HEK293T (cell line): Measurements from ENCODE around the gene PSMC3IP.

ENCODE experiments used
- CTCF ChIA-PET: fragments of 350-600 bp; formaldehyde crosslinking; extraction: SDS; loops from one replicate; lab custom pipeline; 2021; ENCODE audit warnings: antibody characterized with exemption, inconsistent platforms; lab: Yijun Ruan, JAX
- POLR2A ChIA-PET: fragments of 350-600 bp; formaldehyde crosslinking; extraction: SDS; loops from one replicate; lab custom pipeline; 2020; ENCODE audit warnings: antibody characterized with exemption, inconsistent platforms; lab: Yijun Ruan, JAX
- DNase-seq: peaks from one replicate; pipeline ENCODE4 v3.0.0; 2012; ENCODE audit warnings: mixed read lengths; ENCODE audit errors: extremely low spot score
- ARNT ChIP-seq: fragments of 450-650 bp; IDR thresholded peaks from 2 replicates; pipeline ENCODE4 v1.6.1; 2017; ENCODE audit warnings: mild to moderate bottlenecking
- BHLHE40 ChIP-seq: fragments of 450-650 bp; IDR thresholded peaks from 2 replicates; pipeline ENCODE4 v1.6.1; 2016; ENCODE audit warnings: mild to moderate bottlenecking, moderate library complexity, borderline replicate concordance
- CTBP1 ChIP-seq: fragments of 450-650 bp; IDR thresholded peaks from 2 replicates; pipeline ENCODE4 v1.6.1; 2016; ENCODE audit warnings: borderline replicate concordance
- ELF4 ChIP-seq: fragments of 450-650 bp; IDR thresholded peaks from 2 replicates; pipeline ENCODE4 v1.6.1; 2017; ENCODE audit warnings: antibody characterized with exemption
- FOXA1 ChIP-seq: fragments of 450-650 bp; IDR thresholded peaks from 2 replicates; pipeline ENCODE4 v1.6.1; 2016; ENCODE audit warnings: mild to moderate bottlenecking
- FOXK2 ChIP-seq: fragments of 450-650 bp; IDR thresholded peaks from 2 replicates; pipeline ENCODE4 v1.6.1; 2016; ENCODE audit warnings: mild to moderate bottlenecking
- FOXM1 ChIP-seq: fragments of 450-650 bp; IDR thresholded peaks from 2 replicates; pipeline ENCODE4 v1.6.1; 2017; ENCODE audit warnings: mild to moderate bottlenecking, borderline replicate concordance
- HDGF ChIP-seq: fragments of 450-650 bp; IDR thresholded peaks from 2 replicates; pipeline ENCODE4 v1.6.1; 2017; ENCODE audit warnings: antibody characterized with exemption, borderline replicate concordance
- L3MBTL2 ChIP-seq: fragments of 450-650 bp; conservative IDR thresholded peaks from 2 replicates; pipeline ENCODE4 v1.6.1; 2016; ENCODE audit warnings: mild to moderate bottlenecking
- LEF1 ChIP-seq: fragments of 450-650 bp; IDR thresholded peaks from 2 replicates; pipeline ENCODE4 v1.6.1; 2017; ENCODE audit warnings: mild to moderate bottlenecking, borderline replicate concordance
- NFRKB ChIP-seq: fragments of 450-650 bp; IDR thresholded peaks from 2 replicates; pipeline ENCODE4 v1.6.1; 2016; ENCODE audit warnings: mild to moderate bottlenecking, moderate library complexity
- PKNOX1 ChIP-seq: fragments of 450-650 bp; IDR thresholded peaks from 2 replicates; pipeline ENCODE4 v1.6.1; 2016
- SP1 ChIP-seq: fragments of 450-650 bp; IDR thresholded peaks from 2 replicates; pipeline ENCODE4 v1.6.1; 2017
- SUZ12 ChIP-seq: fragments of 450-650 bp; IDR thresholded peaks from 2 replicates; pipeline ENCODE4 v1.6.1; 2016; ENCODE audit warnings: mild to moderate bottlenecking
- TARDBP ChIP-seq: fragments of 450-650 bp; IDR thresholded peaks from 2 replicates; pipeline ENCODE4 v1.6.1; 2016
- ZNF384 ChIP-seq: fragments of 450-650 bp; IDR thresholded peaks from 2 replicates; pipeline ENCODE4 v1.6.1; 2016

The PSMC3IP gene

GRCh38 chr17:42566883-42567573 is 10.5 kb downstream of the PSMC3IP start, which contains the start of gene MLX:
TSS of gene MLX (plus strand) at chr17:42567100. CDS start at chr17:42567125, 25 bp downstream.
- no peak for TF ChIP-seq LEF1
- TF ChIP-seq FOXA1 = no peak
- TF ChIP-seq FOXK2 = no peak
- TF ChIP-seq L3MBTL2 = peak; percentile 56
- TF ChIP-seq SUZ12 = no peak
- TF ChIP-seq ARNT = 0 out of 2 replicates have a peak, but pooled peaks have one; percentile 37
- peak; percentile 99 for DNase-seq
- ChIA-PET POLR2A (interaction anchor here (0.7 to 4.7 kb wide), 13 partner anchors 10 to 547 kb away, joined by 3 to 59 read pairs (median 5); partner anchors contain the start of genes BECN1, NAGLU, NKIRAS2 and PLEKHH3), CTCF (interaction anchor here (0.6 to 1.3 kb wide), 2 partner anchors 11 to 345 kb away, joined by 4 to 13 read pairs; partner anchors contain the start of gene PSMC3IP)

GRCh38 chr17:42566215-42566882 is 11.2 kb downstream of the PSMC3IP start:
- CTCF ChIA-PET = interaction anchor here (0.5 to 0.6 kb wide), 2 partner anchors 10 to 197 kb away, joined by 3 read pairs; no protein-coding TSS in a partner anchor
- TF ChIP-seq L3MBTL2 (no peak), FOXM1 (no peak), SP1 (no peak), PKNOX1 (no peak), HDGF (peak; percentile 91)
- POLR2A ChIA-PET = interaction anchor here (0.8 to 4.7 kb wide), 9 partner anchors 11 to 239 kb away, joined by 3 to 59 read pairs (median 5); partner anchors contain the start of genes NAGLU, PLEKHH3, PSMC3IP and TUBG1
- DNase-seq = no peak

GRCh38 chr17:42565523-42566214 is 11.9 kb downstream of the PSMC3IP start:
- CTCF ChIA-PET = interaction anchor here (0.5 to 0.6 kb wide), 2 partner anchors 11 to 198 kb away, joined by 3 read pairs; no protein-coding TSS in a partner anchor

GRCh38 chr17:42564815-42565522 is 12.6 kb downstream of the PSMC3IP start:
- CTCF ChIA-PET = no interaction called here
- POLR2A ChIA-PET = interaction anchor here (0.8 to 4.7 kb wide), 7 partner anchors 9 to 113 kb away, joined by 3 to 59 read pairs (median 9); partner anchors contain the start of genes NAGLU, PLEKHH3, PSMC3IP and RETREG3
- no peak for TF ChIP-seq ARNT
- TF ChIP-seq SP1 = no peak
- TF ChIP-seq NFRKB = no peak
- TF ChIP-seq FOXA1 = no peak
- no peak for TF ChIP-seq FOXK2
- TF ChIP-seq TARDBP = no peak
- no peak for TF ChIP-seq ELF4
- no peak for TF ChIP-seq LEF1
- no peak for TF ChIP-seq L3MBTL2
- TF ChIP-seq PKNOX1 = no peak
- no peak for TF ChIP-seq BHLHE40
- TF ChIP-seq ZNF384 = no peak
- no peak for TF ChIP-seq FOXM1
- no peak for TF ChIP-seq HDGF
- no peak for TF ChIP-seq CTBP1
- no peak for TF ChIP-seq SUZ12
- DNase-seq = no peak

More at GRCh38 chr17:42565523-42566214, 11.9 kb downstream of the PSMC3IP start:
- no peak for DNase-seq
- POLR2A ChIA-PET = interaction anchor here (0.8 to 4.7 kb wide), 9 partner anchors 9 to 115 kb away, joined by 3 to 59 read pairs (median 9); partner anchors contain the start of genes NAGLU, PLEKHH3, PSMC3IP and TUBG1
- no peak for TF ChIP-seq LEF1
- no peak for TF ChIP-seq NFRKB
- no peak for TF ChIP-seq FOXK2
- no peak for TF ChIP-seq SUZ12
- no peak for TF ChIP-seq PKNOX1
- TF ChIP-seq ARNT = no peak
- TF ChIP-seq ZNF384 = no peak
- no peak for TF ChIP-seq ELF4
- no peak for TF ChIP-seq FOXM1
- TF ChIP-seq FOXA1 = no peak
- TF ChIP-seq BHLHE40 = no peak
- no peak for TF ChIP-seq CTBP1

- ChIA-PET CTCF (no interaction called here), POLR2A (interaction anchor here (0.6 to 4.6 kb wide), 7 partner anchors 10 to 117 kb away, joined by 3 to 30 read pairs (median 6); partner anchors contain the start of genes NAGLU, PLEKHH3, RETREG3 and TUBG1)
- TF ChIP-seq PKNOX1 (no peak), FOXM1 (no peak), CTBP1 (no peak), ELF4 (no peak), BHLHE40 (no peak), HDGF (no peak), FOXA1 (no peak), ARNT (no peak), FOXK2 (no peak), SP1 (no peak)
- DNase-seq = no peak
Observed at GRCh38 chr17:42563950-42564349, 13.6 kb downstream of the PSMC3IP start.
